Right forelimb (tissue), 1 donor: ENCODE measurements around the gene MUC3A.
A peak's percentile ranks its signal among the peaks of the same experiment; 100 is the strongest.

Experiments used
- DNase-seq: peaks from one replicate; pipeline ENCODE4 v3.0.0-alpha.2; 2018

Gene MUC3A

GRCh38 chr7:100947792-100948191 is 1.5 kb upstream of the MUC3A start:
- DNase-seq, result no peak

- DNase-seq, result no peak
Measured at GRCh38 chr7:100949933-100950443, 654 bp downstream of the MUC3A start.

- DNase-seq, result no peak
Measured at GRCh38 chr7:100951172-100951571, 1.8 kb downstream of the MUC3A start.

- DNase-seq, result no peak
Measured at GRCh38 chr7:100951888-100952560, 2.7 kb downstream of the MUC3A start.

GRCh38 chr7:100952641-100953040 is 3.3 kb downstream of the MUC3A start:
- no peak for DNase-seq

GRCh38 chr7:100957832-100958421 is 8.6 kb downstream of the MUC3A start:
- no peak for DNase-seq

GRCh38 chr7:100959894-100960293 is 10.6 kb downstream of the MUC3A start:
- no peak for DNase-seq

GRCh38 chr7:100962537-100962936 is 13.2 kb downstream of the MUC3A start:
- DNase-seq, result no peak

- DNase-seq, result no peak
Measured at GRCh38 chr7:100963386-100963785, 14.1 kb downstream of the MUC3A start.

- no peak for DNase-seq
Measured at GRCh38 chr7:100963874-100964273, 14.5 kb downstream of the MUC3A start.

- DNase-seq, result no peak
Measured at GRCh38 chr7:100964630-100965029, 15.3 kb downstream of the MUC3A start.

GRCh38 chr7:100965045-100965722 is 15.8 kb downstream of the MUC3A start:
- no peak for DNase-seq

GRCh38 chr7:100965723-100966541 is 16.6 kb downstream of the MUC3A start:
- DNase-seq, result peak; percentile 71

- no peak for DNase-seq
Measured at GRCh38 chr7:100966542-100967291, 17.4 kb downstream of the MUC3A start.

- no peak for DNase-seq
Measured at GRCh38 chr7:100967292-100967863, 18.0 kb downstream of the MUC3A start.

- no peak for DNase-seq
Measured at GRCh38 chr7:100968031-100968430, 18.7 kb downstream of the MUC3A start.

- no peak for DNase-seq
Measured at GRCh38 chr7:100968650-100969049, 19.3 kb downstream of the MUC3A start.

- no peak for DNase-seq
Measured at GRCh38 chr7:100969066-100969615, 19.8 kb downstream of the MUC3A start, which contains the start of gene MUC12. Gene MUC12, plus strand, starts transcription at chr7:100969565. Its CDS starts 58 bp downstream, at chr7:100969623.

- DNase-seq, result no peak
Measured at GRCh38 chr7:100971111-100972001, 22.0 kb downstream of the MUC3A start.

GRCh38 chr7:100972002-100972347 is 22.6 kb downstream of the MUC3A start:
- DNase-seq, result no peak

GRCh38 chr7:100974021-100974420 is 24.7 kb downstream of the MUC3A start:
- no peak for DNase-seq
